DND-41 (cell line): ENCODE results near the gene FHL2.

Experiments used
- ATAC-seq: fragments of 200-7000 bp; cut with Tn5 transposase; 3 replicates; pipeline ENCODE4 v1.9.1; 2021; ENCODE audit warnings: low read depth; ENCODE audit not compliant: insufficient read depth
- DNase-seq: peaks from one replicate; pipeline ENCODE4 v3.0.0-alpha.2; 2020
- H2AFZ ChIP-seq: 2 replicates; pipeline ENCODE4 v1.6.0; 2012; ENCODE audit warnings: low read depth, low read length
- H3K27ac ChIP-seq: 2 replicates; pipeline ENCODE4 v1.5.1; 2012; ENCODE audit warnings: low read length, inconsistent platforms
- H3K27me3 ChIP-seq: fragments of 200-600 bp; sonication (generic); 2 replicates; pipeline ENCODE4 v1.6.0; 2012; ENCODE audit warnings: low read length, mild to moderate bottlenecking, inconsistent platforms; ENCODE audit not compliant: insufficient read depth, poor library complexity
- H3K36me3 ChIP-seq: 2 replicates; pipeline ENCODE4 v1.5.1; 2012; ENCODE audit warnings: low read length, inconsistent platforms; ENCODE audit not compliant: insufficient read depth
- H3K4me1 ChIP-seq: 2 replicates; pipeline ENCODE4 v1.5.1; 2012; ENCODE audit warnings: mild to moderate bottlenecking, low read length; ENCODE audit not compliant: insufficient read depth
- H3K4me2 ChIP-seq: 2 replicates; pipeline ENCODE4 v1.6.0; 2012; ENCODE audit warnings: mild to moderate bottlenecking, moderate library complexity, low read length, inconsistent platforms; ENCODE audit not compliant: insufficient read depth
- H3K4me3 ChIP-seq, 2 experiments: fragments of 200-600 bp in 1 of 2; shearing (Covaris generic) in 1 of 2; 2 replicates each; pipeline ENCODE4 v1.5.1; 2012 to 2016; ENCODE audit warnings: inconsistent platforms in 2 of 2, low read length in 2 of 2, mild to moderate bottlenecking in 2 of 2, low read depth in 1 of 2, moderate library complexity in 1 of 2
- H3K79me2 ChIP-seq: 2 replicates; pipeline ENCODE4 v1.6.0; 2012; ENCODE audit warnings: low read length, inconsistent platforms; ENCODE audit not compliant: insufficient read depth
- H3K9ac ChIP-seq: 2 replicates; pipeline ENCODE4 v1.6.0; 2012; ENCODE audit warnings: low read depth, mild to moderate bottlenecking, inconsistent platforms, low read length, moderate library complexity
- H3K9me3 ChIP-seq: 2 replicates; pipeline ENCODE4 v1.5.1; 2012; ENCODE audit warnings: low read length, moderate library complexity, mild to moderate bottlenecking, inconsistent platforms; ENCODE audit not compliant: insufficient read depth, severe bottlenecking
- H4K20me1 ChIP-seq: 2 replicates; pipeline ENCODE4 v1.6.0; 2012; ENCODE audit warnings: low read length; ENCODE audit not compliant: insufficient read depth
- CTCF ChIP-seq: IDR thresholded peaks from 2 replicates; pipeline ENCODE4 v1.5.1; 2012; ENCODE audit warnings: borderline replicate concordance, low read length, moderate library complexity, mild to moderate bottlenecking; ENCODE audit not compliant: poor library complexity, severe bottlenecking; ENCODE audit errors: extremely low read depth
- EZH2 ChIP-seq: IDR thresholded peaks from 3 replicates; pipeline ENCODE4 v1.6.1; 2012; ENCODE audit warnings: borderline replicate concordance, low read depth, mild to moderate bottlenecking, moderate library complexity, low read length, inconsistent platforms; ENCODE audit not compliant: severe bottlenecking

Gene FHL2

GRCh38 chr2:105358593-105358992 lies 40.3 kb downstream of the FHL2 start:
- Histone ChIP-seq H3K4me2 (no peak overlapping the region), H2AFZ (no peak overlapping the region), H3K4me1 (peaks cover 13% of the 10 kb centered on the region), H3K9ac (no peak overlapping the region), H3K27ac (no peak overlapping the region), H3K4me3 (no peak overlapping the region), H3K79me2 (no peaks in the 10 kb centered on the region), H3K27me3 (no peaks in the 10 kb centered on the region), H3K36me3 (peaks cover 37% of the 10 kb centered on the region), H4K20me1 (no peaks in the 10 kb centered on the region), H3K9me3 (peaks cover 3% of the 10 kb centered on the region)
- DNase-seq (no peak), ATAC-seq (no peak)
- no peak for TF ChIP-seq CTCF
- no peak for TF ChIP-seq EZH2

- Histone ChIP-seq H4K20me1 (no peaks in the 10 kb centered on the region), H3K9ac (no peak overlapping the region), H3K27me3 (no peaks in the 10 kb centered on the region), H3K36me3 (peaks cover 43% of the 10 kb centered on the region), H3K4me3 (no peak overlapping the region), H2AFZ (no peak overlapping the region), H3K4me1 (peaks cover 13% of the 10 kb centered on the region), H3K9me3 (peaks cover 3% of the 10 kb centered on the region), H3K4me2 (no peak overlapping the region), H3K27ac (no peak overlapping the region), H3K79me2 (no peaks in the 10 kb centered on the region)
- no peak for TF ChIP-seq EZH2
- no peak for TF ChIP-seq CTCF
- no peak for ATAC-seq
- no peak for DNase-seq
These were observed 41.7 kb downstream of the FHL2 start for GRCh38 chr2:105357122-105357521.

- H3K4me3 ChIP-seq: no peak overlapping the region
- H3K4me2 ChIP-seq: no peak overlapping the region
- peaks cover 9% of the 10 kb centered on the region; the same call in 1 of the 2 replicates for H4K20me1 ChIP-seq
- H3K36me3 ChIP-seq: peaks cover 88% of the 10 kb centered on the region
- H3K27me3 ChIP-seq: no peaks in the 10 kb centered on the region
- no peak overlapping the region for H3K27ac ChIP-seq
- ATAC-seq (peak; percentile 74), DNase-seq (no peak)
- peaks cover 5% of the 10 kb centered on the region; the same call in 1 of the 2 replicates for H3K4me1 ChIP-seq
- H2AFZ ChIP-seq: no peak overlapping the region
- H3K9ac ChIP-seq: no peak overlapping the region
- TF ChIP-seq CTCF (peak; percentile 56), EZH2 (no peak)
- H3K79me2 ChIP-seq: peaks cover 19% of the 10 kb centered on the region
- no peaks in the 10 kb centered on the region for H3K9me3 ChIP-seq
These were observed 54.0 kb downstream of the FHL2 start for GRCh38 chr2:105344704-105345345.

GRCh38 chr2:105339414-105339813 lies 59.4 kb downstream of the FHL2 start:
- H3K9ac ChIP-seq: no peak overlapping the region
- H3K79me2 ChIP-seq: peaks cover 54% of the 10 kb centered on the region
- DNase-seq (no peak), ATAC-seq (no peak)
- H3K27ac ChIP-seq: no peak overlapping the region
- peaks cover 36% of the 10 kb centered on the region for H3K4me1 ChIP-seq
- no peaks in the 10 kb centered on the region for H3K27me3 ChIP-seq
- H4K20me1 ChIP-seq: peaks cover 13% of the 10 kb centered on the region; the same call in 1 of the 2 replicates
- no peak overlapping the region; a peak in 1 of 4 replicates for H3K4me3 ChIP-seq
- no peak for TF ChIP-seq CTCF
- no peak for TF ChIP-seq EZH2
- H3K9me3 ChIP-seq: no peaks in the 10 kb centered on the region
- peak overlapping the region; percentile 83; the same call in 1 of the 2 replicates for H3K4me2 ChIP-seq
- H2AFZ ChIP-seq: no peak overlapping the region
- H3K36me3 ChIP-seq: peaks cover 48% of the 10 kb centered on the region
